ENCODE data around the gene PNMA8B.

Gene PNMA8B

GRCh38 chr19:46521241-46521868 is 25.7 kb upstream of the PNMA8B start:
- Histone ChIP-seq H3K4me1 (ENCODE audit: low read depth, poor library complexity, severe bottlenecking) (no peaks in the 10 kb centered on the region), H4K20me1 (ENCODE audit: insufficient read depth) (no peaks in the 10 kb centered on the region), H3K4me2 (no peak overlapping the region), H3K79me2 (ENCODE audit: insufficient read depth, low read depth) (no peaks in the 10 kb centered on the region), H3K4me3 (IDR thresholded peaks at IDR 0.05; ENCODE audit: insufficient read depth, low read depth, low read length) (no peak overlapping the region), H2AFZ (ENCODE audit: low read depth) (no peak overlapping the region), H3K9ac (no peak overlapping the region), H3K36me3 (ENCODE audit: insufficient read depth) (no peaks in the 10 kb centered on the region), H3K27me3 (ENCODE audit: insufficient read depth, low read depth) (peaks cover 18% of the 10 kb centered on the region; the same call in 1 of the 2 replicates), H3K27ac (no peak overlapping the region)
- no peak for TF ChIP-seq CTCF (conservative IDR thresholded peaks at IDR 0.05; ENCODE audit: low read depth, low read length)

- Histone ChIP-seq H3K79me2 (ENCODE audit: insufficient read depth, low read depth) (no peaks in the 10 kb centered on the region), H4K20me1 (ENCODE audit: insufficient read depth) (no peaks in the 10 kb centered on the region), H3K4me1 (ENCODE audit: low read depth, poor library complexity, severe bottlenecking) (no peaks in the 10 kb centered on the region), H3K36me3 (ENCODE audit: insufficient read depth) (no peaks in the 10 kb centered on the region), H3K4me3 (IDR thresholded peaks at IDR 0.05; ENCODE audit: insufficient read depth, low read depth, low read length) (no peak overlapping the region), H3K9ac (no peak overlapping the region), H3K4me2 (no peak overlapping the region), H3K27ac (no peak overlapping the region), H2AFZ (ENCODE audit: low read depth) (no peak overlapping the region), H3K27me3 (ENCODE audit: insufficient read depth, low read depth) (peaks cover 10% of the 10 kb centered on the region; the same call in 1 of the 2 replicates)
- TF ChIP-seq CTCF (conservative IDR thresholded peaks at IDR 0.05; ENCODE audit: low read depth, low read length), result no peak
These were observed 24.9 kb upstream of the PNMA8B start for GRCh38 chr19:46520616-46521015.

GRCh38 chr19:46517471-46517870 is 21.8 kb upstream of the PNMA8B start:
- no peak overlapping the region for H3K4me2 ChIP-seq
- no peak overlapping the region for H3K4me3 ChIP-seq (IDR thresholded peaks at IDR 0.05; ENCODE audit: insufficient read depth, low read depth, low read length)
- no peaks in the 10 kb centered on the region for H3K79me2 ChIP-seq (ENCODE audit: insufficient read depth, low read depth)
- H2AFZ ChIP-seq (ENCODE audit: low read depth), result no peak overlapping the region
- no peaks in the 10 kb centered on the region for H3K36me3 ChIP-seq (ENCODE audit: insufficient read depth)
- no peaks in the 10 kb centered on the region for H4K20me1 ChIP-seq (ENCODE audit: insufficient read depth)
- TF ChIP-seq CTCF (conservative IDR thresholded peaks at IDR 0.05; ENCODE audit: low read depth, low read length), result no peak
- H3K27me3 ChIP-seq (ENCODE audit: insufficient read depth, low read depth), result peaks cover 9% of the 10 kb centered on the region; the same call in 1 of the 2 replicates
- no peak overlapping the region for H3K27ac ChIP-seq
- H3K9ac ChIP-seq, result no peak overlapping the region
- H3K4me1 ChIP-seq (ENCODE audit: low read depth, poor library complexity, severe bottlenecking), result peaks cover 8% of the 10 kb centered on the region

GRCh38 chr19:46515879-46516350 is 20.2 kb upstream of the PNMA8B start:
- Histone ChIP-seq H3K79me2 (ENCODE audit: insufficient read depth, low read depth) (no peaks in the 10 kb centered on the region), H3K36me3 (ENCODE audit: insufficient read depth) (no peaks in the 10 kb centered on the region), H3K27me3 (ENCODE audit: insufficient read depth, low read depth) (peaks cover 20% of the 10 kb centered on the region), H4K20me1 (ENCODE audit: insufficient read depth) (no peaks in the 10 kb centered on the region), H3K27ac (no peak overlapping the region), H3K9ac (no peak overlapping the region), H2AFZ (ENCODE audit: low read depth) (no peak overlapping the region), H3K4me3 (IDR thresholded peaks at IDR 0.05; ENCODE audit: insufficient read depth, low read depth, low read length) (no peak overlapping the region), H3K4me1 (ENCODE audit: low read depth, poor library complexity, severe bottlenecking) (peaks cover 8% of the 10 kb centered on the region), H3K4me2 (no peak overlapping the region)
- TF ChIP-seq CTCF (conservative IDR thresholded peaks at IDR 0.05; ENCODE audit: low read depth, low read length), result peak; percentile 81; the same call in 1 of the 2 replicates

All from KMS-11 (cell line).